Natural killer cell (primary cell): ENCODE data around the gene MITF. TPM values are rescaled to one million over a fixed set of nuclear protein-coding genes. Genes with fewer than 3 reads are reported as not detected.

Source experiments
- ATAC-seq, 3 donors: fragments of 150-1000 bp in 2 of 3; fragments of 200-7000 bp in 1 of 3; cut with Tn5 transposase; 1 replicate in 1 of 3; 2 replicates in 2 of 3; pipeline ENCODE4 v1.10.0; 2021; ENCODE audit warnings: mild to moderate bottlenecking in 2 of 3, moderate library complexity in 2 of 3
- DNase-seq, 2 donors: peaks; one replicate each; pipeline versions ENCODE4 v3.0.0 to v3.0.0-alpha.2; 2013 to 2021; ENCODE audit warnings: mixed read lengths in 1 of 2
- H3K27ac ChIP-seq: one replicate; pipeline ENCODE4 v1.5.1; 2013; ENCODE audit warnings: mild to moderate bottlenecking, low read length
- H3K27me3 ChIP-seq: one replicate; pipeline ENCODE4 v1.6.1; 2013; ENCODE audit warnings: low read length; ENCODE audit not compliant: control insufficient read depth, insufficient read depth
- H3K36me3 ChIP-seq: one replicate; pipeline ENCODE4 v1.6.1; 2013; ENCODE audit warnings: low read length; ENCODE audit not compliant: control insufficient read depth, insufficient read depth
- H3K4me1 ChIP-seq: one replicate; pipeline ENCODE4 v1.6.1; 2013; ENCODE audit warnings: low read length; ENCODE audit not compliant: control insufficient read depth, insufficient read depth
- H3K4me3 ChIP-seq: one replicate; pipeline ENCODE4 v1.5.1; 2013; ENCODE audit warnings: low read length
- H3K9me3 ChIP-seq: one replicate; pipeline ENCODE4 v1.6.1; 2013; ENCODE audit warnings: low read length; ENCODE audit not compliant: control insufficient read depth, insufficient read depth
- H3K27ac Mint-ChIP-seq, 2 donors: one replicate each; pipeline ENCODE4 v1.8.0; 2022; ENCODE audit warnings: mild to moderate bottlenecking in 2 of 2, mixed read lengths in 2 of 2, moderate library complexity in 1 of 2
- H3K27me3 Mint-ChIP-seq, 2 donors: one replicate each; pipeline ENCODE4 v1.8.0; 2022; ENCODE audit warnings: low read depth in 2 of 2, mixed read lengths in 2 of 2
- H3K36me3 Mint-ChIP-seq: one replicate; pipeline ENCODE4 v1.8.0; 2022; ENCODE audit warnings: mixed read lengths
- H3K4me1 Mint-ChIP-seq, 2 donors: one replicate each; pipeline ENCODE4 v1.8.0; 2022; ENCODE audit warnings: mixed read lengths in 2 of 2
- H3K4me3 Mint-ChIP-seq: one replicate; pipeline ENCODE4 v1.8.0; 2022; ENCODE audit warnings: mild to moderate bottlenecking, moderate library complexity, mixed read lengths
- H3K9me3 Mint-ChIP-seq, 2 donors: one replicate each; pipeline ENCODE4 v1.8.0; 2022; ENCODE audit warnings: mixed read lengths in 2 of 2
- WGBS: methylation state at CpG from one replicate; pipeline ENCODE4 v1.1.7; 2013; ENCODE audit warnings: missing lambda C conversion rate; ENCODE audit not compliant: insufficient coverage; 5-methylcytosine and 5-hydroxymethylcytosine counted together
- intact Hi-C: fragments of 100-400 bp; cut with micrococcal nuclease; formaldehyde crosslinking; loops from one replicate; pipeline ENCODE4 v1.14.2; 2022
- total RNA-seq, 4 donors: library from RNA; stranded (reverse); fragments of 120-200 nt in 1 of 4; gene quantifications; one replicate each; pipeline versions ENCODE4 v1.2.3 to v1.2.4, GENCODE V29; 2013 to 2022
- TF ChIP-seq, protein P1 (sequence below): fragments of 200-600 bp; IDR thresholded peaks from one replicate; pipeline ENCODE4 v1.8.0; 2022; ENCODE audit warnings: antibody characterized with exemption

The MITF gene
- total RNA-seq, 3 donors from 2014 or later (not counting 1 experiment from before 2014, with no cell fraction given) = 0.23 to 1.5 (median 0.54) TPM

DNA sequence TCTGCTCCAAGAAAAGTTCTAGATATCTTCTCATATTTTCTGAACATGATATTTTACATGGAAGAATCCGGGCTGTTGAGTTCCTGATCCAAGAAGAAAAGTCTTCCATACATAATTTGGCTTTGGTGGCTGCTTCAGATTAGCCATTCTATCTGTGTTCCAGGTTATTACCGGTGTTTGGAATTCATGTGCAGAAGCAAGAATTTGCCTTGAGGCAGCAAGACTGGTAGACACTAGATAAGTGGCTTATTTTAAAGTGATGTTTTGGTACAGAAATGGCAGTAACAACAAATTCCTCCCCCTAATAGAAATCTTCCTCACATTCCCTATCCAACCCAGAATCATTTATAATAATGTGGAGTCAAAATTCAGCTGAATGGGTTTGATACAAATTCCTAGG lies 29.2 kb downstream of the MITF start:
- Mint-ChIP-seq H3K4me3 (no peak overlapping the region), H3K27ac (no peak overlapping the region), H3K4me1 (no peaks in the 10 kb centered on the region), H3K9me3 (no peaks in the 10 kb centered on the region), H3K36me3 (no peaks in the 10 kb centered on the region), H3K27me3 (no peaks in the 10 kb centered on the region)
- TF ChIP-seq, protein P1, sequence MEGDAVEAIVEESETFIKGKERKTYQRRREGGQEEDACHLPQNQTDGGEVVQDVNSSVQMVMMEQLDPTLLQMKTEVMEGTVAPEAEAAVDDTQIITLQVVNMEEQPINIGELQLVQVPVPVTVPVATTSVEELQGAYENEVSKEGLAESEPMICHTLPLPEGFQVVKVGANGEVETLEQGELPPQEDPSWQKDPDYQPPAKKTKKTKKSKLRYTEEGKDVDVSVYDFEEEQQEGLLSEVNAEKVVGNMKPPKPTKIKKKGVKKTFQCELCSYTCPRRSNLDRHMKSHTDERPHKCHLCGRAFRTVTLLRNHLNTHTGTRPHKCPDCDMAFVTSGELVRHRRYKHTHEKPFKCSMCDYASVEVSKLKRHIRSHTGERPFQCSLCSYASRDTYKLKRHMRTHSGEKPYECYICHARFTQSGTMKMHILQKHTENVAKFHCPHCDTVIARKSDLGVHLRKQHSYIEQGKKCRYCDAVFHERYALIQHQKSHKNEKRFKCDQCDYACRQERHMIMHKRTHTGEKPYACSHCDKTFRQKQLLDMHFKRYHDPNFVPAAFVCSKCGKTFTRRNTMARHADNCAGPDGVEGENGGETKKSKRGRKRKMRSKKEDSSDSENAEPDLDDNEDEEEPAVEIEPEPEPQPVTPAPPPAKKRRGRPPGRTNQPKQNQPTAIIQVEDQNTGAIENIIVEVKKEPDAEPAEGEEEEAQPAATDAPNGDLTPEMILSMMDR = no peak
- 83% methylated on average over 2 of the region's 2 CpGs for WGBS
- intact Hi-C loops = no loop called here
- DNase-seq = no peak
- Histone ChIP-seq H3K4me1 (no peaks in the 10 kb centered on the region), H3K27ac (no peak overlapping the region), H3K27me3 (no peaks in the 10 kb centered on the region), H3K4me3 (no peak overlapping the region), H3K9me3 (no peaks in the 10 kb centered on the region), H3K36me3 (no peaks in the 10 kb centered on the region)
- ATAC-seq = no peak

DNA sequence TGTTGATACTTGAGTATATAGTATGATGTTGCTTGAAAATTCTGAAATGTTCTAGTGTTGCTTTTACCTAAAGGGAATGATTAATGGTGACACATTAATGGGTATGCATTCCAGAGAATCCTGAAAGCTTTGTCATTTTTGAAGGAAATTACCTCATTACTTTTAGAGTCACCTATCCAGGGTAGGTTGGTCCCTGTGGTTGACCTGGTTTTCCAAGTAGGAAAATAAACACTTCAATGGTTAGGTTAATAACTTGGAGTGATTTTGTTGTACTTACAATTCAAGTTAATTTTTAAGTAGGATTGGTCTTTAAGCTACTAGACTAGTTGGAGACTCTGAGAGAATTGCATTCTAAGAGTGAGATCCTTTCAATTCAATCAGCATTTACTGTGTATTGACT lies 31.0 kb downstream of the MITF start:
- no peak overlapping the region for H3K4me3 ChIP-seq
- H3K4me1 ChIP-seq = no peaks in the 10 kb centered on the region
- no peaks in the 10 kb centered on the region for H3K9me3 ChIP-seq
- no peaks in the 10 kb centered on the region for H3K36me3 Mint-ChIP-seq
- no peak overlapping the region for H3K27ac Mint-ChIP-seq
- DNase-seq (no peak), ATAC-seq (no peak)
- TF ChIP-seq, protein P1 = no peak
- peaks cover 0 to 3% of the 10 kb centered on the region in 2 donors for H3K9me3 Mint-ChIP-seq
- H3K4me3 Mint-ChIP-seq = no peak overlapping the region
- no peak overlapping the region for H3K27ac ChIP-seq
- H3K36me3 ChIP-seq = no peaks in the 10 kb centered on the region
- H3K4me1 Mint-ChIP-seq = no peaks in the 10 kb centered on the region
- H3K27me3 Mint-ChIP-seq = no peaks in the 10 kb centered on the region
- H3K27me3 ChIP-seq = no peaks in the 10 kb centered on the region
- intact Hi-C loops = no loop called here

DNA sequence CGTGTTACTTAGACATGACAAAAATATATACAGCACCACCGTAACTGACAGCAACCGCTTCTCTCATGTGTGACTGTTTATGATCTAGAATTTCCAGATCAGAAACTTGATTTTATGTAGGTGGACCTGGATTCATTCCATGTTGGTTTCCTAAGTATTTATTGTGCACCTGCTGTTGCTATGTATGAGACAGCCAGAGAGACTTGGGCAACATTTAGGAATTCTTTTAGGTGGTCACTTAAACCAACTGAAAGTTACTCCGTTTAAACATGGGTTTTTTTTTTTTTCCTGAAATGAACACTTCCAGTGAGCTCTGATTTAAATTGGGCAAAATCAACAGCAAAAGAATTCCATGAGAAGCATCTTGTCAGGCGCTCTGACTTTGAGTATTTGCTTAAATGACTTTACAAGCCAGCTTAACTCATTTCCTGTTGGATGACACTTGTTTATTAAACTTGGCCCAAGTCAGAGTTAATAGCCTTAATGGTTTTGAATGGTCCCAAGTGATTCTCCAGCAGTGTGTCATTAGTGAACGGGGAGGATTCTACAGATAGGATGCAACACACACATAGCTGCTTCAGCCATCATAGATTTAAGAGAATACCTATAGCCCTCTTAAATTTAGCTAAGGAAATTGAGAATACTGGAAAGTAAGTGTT lies 31.8 kb downstream of the MITF start:
- intact Hi-C loops = no loop called here
- TF ChIP-seq, protein P1 = no peak
- Histone ChIP-seq H3K9me3 (no peaks in the 10 kb centered on the region), H3K4me1 (no peaks in the 10 kb centered on the region), H3K27me3 (no peaks in the 10 kb centered on the region), H3K36me3 (no peaks in the 10 kb centered on the region), H3K27ac (no peak overlapping the region), H3K4me3 (no peak overlapping the region)
- Mint-ChIP-seq H3K36me3 (no peaks in the 10 kb centered on the region), H3K4me3 (no peak overlapping the region), H3K4me1 (no peaks in the 10 kb centered on the region), H3K27me3 (no peaks in the 10 kb centered on the region), H3K9me3 (peaks cover 0 to 3% of the 10 kb centered on the region in 2 donors), H3K27ac (no peak overlapping the region)
- WGBS = 90% methylated on average over 5 of the region's 6 CpGs
- ATAC-seq (no peak), DNase-seq (no peak)
